Testis (tissue), 3 donors: ENCODE measurements around the gene PUM1. TPM values are rescaled to one million over a fixed set of nuclear protein-coding genes. Genes with fewer than 3 reads are reported as not detected.

Experiments
- DNase-seq: peaks from one replicate; pipeline ENCODE4 v3.0.0-alpha.2; 2019
- H3K27ac ChIP-seq, 2 donors: fragments of 200-600 bp; sonication (generic); one replicate each; pipeline ENCODE4 v1.5.1; 2019
- H3K27me3 ChIP-seq: fragments of 200-600 bp; sonication (generic); one replicate; pipeline ENCODE4 v1.5.1; 2019
- H3K36me3 ChIP-seq: fragments of 200-600 bp; sonication (generic); one replicate; pipeline ENCODE4 v1.5.1; 2017; ENCODE audit warnings: low read depth; ENCODE audit errors: missing control alignments
- H3K4me1 ChIP-seq: fragments of 200-600 bp; sonication (generic); one replicate; pipeline ENCODE4 v1.5.1; 2019
- H3K4me3 ChIP-seq, 2 donors: fragments of 200-600 bp; sonication (generic); one replicate each; pipeline ENCODE4 v1.5.1; 2017 to 2019
- H3K9me3 ChIP-seq: fragments of 200-600 bp; sonication (generic); one replicate; pipeline ENCODE4 v1.5.1; 2017
- POLR2A ChIP-seq: fragments of 450-650 bp; IDR thresholded peaks from one replicate; pipeline ENCODE4 v1.6.1; 2017; ENCODE audit warnings: antibody characterized with exemption, mild to moderate bottlenecking, moderate library complexity
- WGBS, 2 donors: methylation state at CpG; one replicate each; pipeline ENCODE4 v1.1.5; 2018; 5-methylcytosine and 5-hydroxymethylcytosine counted together
- intact Hi-C: fragments of 100-400 bp; cut with DNase I; formaldehyde crosslinking; loops from one replicate; pipeline ENCODE4 v1.15.1; 2023; ENCODE audit warnings: low total_unique reads
- polyA plus RNA-seq: library from polyadenylated mRNA; stranded (reverse); fragments of 350-450 nt; fragmentation: Illumina TruSeq; extraction: RNeasy Lipid Tissue Mini Kit (QIAGEN cat#74804); gene quantifications from one replicate; pipeline ENCODE4 v1.2.3, GENCODE V29; 2014; ENCODE audit warnings: low read depth, low replicate concordance; ENCODE audit not compliant: insufficient read depth
- total RNA-seq, 2 donors: library from RNA; depleted of rRNA; stranded (reverse); fragments of >200 nt; gene quantifications; one replicate each; pipeline ENCODE4 v1.2.3, GENCODE V29; 2016
- TF ChIP-seq, protein P1 (sequence below), 3 experiments: fragments of 450-650 bp in 2 of 3; fragments of 200-600 bp in 1 of 3; sonication (generic) in 1 of 3; IDR thresholded peaks; one replicate each; pipeline ENCODE4 v1.5.1; 2016 to 2019; ENCODE audit warnings: antibody characterized with exemption in 3 of 3, mild to moderate bottlenecking in 2 of 3, moderate library complexity in 1 of 3

The PUM1 gene
- total and polyA plus RNA-seq, 3 donors from 2014 or later: 41.3 to 89.0 (median 70.5) TPM

GRCh38 chr1:30901798-30902581 is 163.5 kb downstream of the PUM1 start:
- intact Hi-C loops: no loop called here
- Histone ChIP-seq H3K27me3 (no peaks in the 10 kb centered on the region), H3K4me3 (no peak overlapping the region), H3K4me1 (no peaks in the 10 kb centered on the region), H3K27ac (no peak overlapping the region), H3K9me3 (no peaks in the 10 kb centered on the region), H3K36me3 (no peaks in the 10 kb centered on the region)
- TF ChIP-seq, protein P1, sequence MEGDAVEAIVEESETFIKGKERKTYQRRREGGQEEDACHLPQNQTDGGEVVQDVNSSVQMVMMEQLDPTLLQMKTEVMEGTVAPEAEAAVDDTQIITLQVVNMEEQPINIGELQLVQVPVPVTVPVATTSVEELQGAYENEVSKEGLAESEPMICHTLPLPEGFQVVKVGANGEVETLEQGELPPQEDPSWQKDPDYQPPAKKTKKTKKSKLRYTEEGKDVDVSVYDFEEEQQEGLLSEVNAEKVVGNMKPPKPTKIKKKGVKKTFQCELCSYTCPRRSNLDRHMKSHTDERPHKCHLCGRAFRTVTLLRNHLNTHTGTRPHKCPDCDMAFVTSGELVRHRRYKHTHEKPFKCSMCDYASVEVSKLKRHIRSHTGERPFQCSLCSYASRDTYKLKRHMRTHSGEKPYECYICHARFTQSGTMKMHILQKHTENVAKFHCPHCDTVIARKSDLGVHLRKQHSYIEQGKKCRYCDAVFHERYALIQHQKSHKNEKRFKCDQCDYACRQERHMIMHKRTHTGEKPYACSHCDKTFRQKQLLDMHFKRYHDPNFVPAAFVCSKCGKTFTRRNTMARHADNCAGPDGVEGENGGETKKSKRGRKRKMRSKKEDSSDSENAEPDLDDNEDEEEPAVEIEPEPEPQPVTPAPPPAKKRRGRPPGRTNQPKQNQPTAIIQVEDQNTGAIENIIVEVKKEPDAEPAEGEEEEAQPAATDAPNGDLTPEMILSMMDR (IDR thresholded peaks at IDR 0.05): no peak
- no peak for TF ChIP-seq POLR2A
- DNase-seq: no peak
- 63 to 77% methylated on average over 10 to 11 of the region's 11 CpGs for WGBS, 2 donors

DNA sequence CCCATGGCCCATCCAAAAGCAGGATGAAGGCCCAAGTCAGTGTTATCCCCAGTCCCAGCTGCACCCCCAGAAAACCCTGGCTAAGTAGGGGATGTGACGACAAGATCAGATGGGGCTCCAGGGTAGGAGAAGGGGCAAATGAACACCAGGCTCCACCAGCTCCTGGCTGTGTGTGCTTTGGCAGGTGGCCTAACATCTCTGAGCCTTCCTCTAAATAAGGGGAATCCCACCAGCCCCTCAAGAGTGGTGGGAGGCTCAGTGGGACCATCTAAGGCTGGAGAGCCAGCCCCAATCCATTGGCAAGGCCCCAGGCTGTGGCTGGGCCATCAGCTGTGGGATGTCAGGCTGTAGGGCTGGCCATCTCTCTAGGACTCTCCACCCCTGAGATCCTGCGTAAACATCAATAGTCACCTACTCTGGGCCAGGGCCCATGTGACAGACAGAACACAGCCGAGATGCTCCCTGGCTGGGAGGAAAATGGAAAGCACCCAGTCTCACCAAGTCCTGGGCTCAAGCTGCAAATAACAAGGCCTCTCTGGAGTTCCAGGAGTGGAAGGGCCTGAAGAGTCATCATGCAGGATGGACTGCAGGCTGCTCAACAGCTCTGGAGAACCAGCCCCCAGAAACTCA is 164.5 kb downstream of the PUM1 start:
- intact Hi-C loops: no loop called here
- H3K4me1 ChIP-seq: no peaks in the 10 kb centered on the region
- 71 to 100% methylated on average over 1 to 3 of the region's 3 CpGs for WGBS, 2 donors

DNA sequence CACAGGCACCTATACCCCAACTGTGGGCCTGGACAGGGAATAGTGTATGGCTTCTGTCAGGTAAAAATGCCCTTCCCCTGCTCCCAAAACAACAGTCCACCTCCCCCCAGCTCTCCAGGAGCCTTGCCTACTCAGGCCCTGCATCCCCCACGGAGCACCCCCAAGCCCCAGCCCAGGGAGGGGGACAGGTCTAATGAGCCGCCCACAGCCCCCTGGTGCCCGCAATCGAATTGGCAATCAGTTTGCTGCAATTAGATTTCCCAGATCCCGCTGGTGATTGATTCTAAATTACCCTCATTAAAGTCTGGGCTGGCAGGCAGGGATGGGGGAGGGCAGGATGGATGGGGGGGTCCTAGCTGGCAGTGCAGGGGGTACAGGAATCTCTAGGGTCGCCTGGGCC is 165.0 kb downstream of the PUM1 start:
- no peak for DNase-seq
- TF ChIP-seq POLR2A: no peak
- TF ChIP-seq, protein P1 (IDR thresholded peaks at IDR 0.05): no peak
- Histone ChIP-seq H3K27ac (no peak overlapping the region), H3K4me1 (peaks cover 5% of the 10 kb centered on the region), H3K36me3 (no peaks in the 10 kb centered on the region), H3K4me3 (no peak overlapping the region), H3K27me3 (no peaks in the 10 kb centered on the region), H3K9me3 (no peaks in the 10 kb centered on the region)
- WGBS, 2 donors: 77 to 83% methylated on average over 1 to 6 of the region's 6 CpGs
- intact Hi-C loops: no loop called here

More for the DNA sequence above, 164.5 kb downstream of the PUM1 start:
- Histone ChIP-seq H3K27me3 (no peaks in the 10 kb centered on the region), H3K4me3 (no peak overlapping the region), H3K36me3 (no peaks in the 10 kb centered on the region), H3K9me3 (no peaks in the 10 kb centered on the region), H3K27ac (no peak overlapping the region)
- no peak for DNase-seq
- no peak for TF ChIP-seq POLR2A
- TF ChIP-seq, protein P1 (IDR thresholded peaks at IDR 0.05): no peak

DNA sequence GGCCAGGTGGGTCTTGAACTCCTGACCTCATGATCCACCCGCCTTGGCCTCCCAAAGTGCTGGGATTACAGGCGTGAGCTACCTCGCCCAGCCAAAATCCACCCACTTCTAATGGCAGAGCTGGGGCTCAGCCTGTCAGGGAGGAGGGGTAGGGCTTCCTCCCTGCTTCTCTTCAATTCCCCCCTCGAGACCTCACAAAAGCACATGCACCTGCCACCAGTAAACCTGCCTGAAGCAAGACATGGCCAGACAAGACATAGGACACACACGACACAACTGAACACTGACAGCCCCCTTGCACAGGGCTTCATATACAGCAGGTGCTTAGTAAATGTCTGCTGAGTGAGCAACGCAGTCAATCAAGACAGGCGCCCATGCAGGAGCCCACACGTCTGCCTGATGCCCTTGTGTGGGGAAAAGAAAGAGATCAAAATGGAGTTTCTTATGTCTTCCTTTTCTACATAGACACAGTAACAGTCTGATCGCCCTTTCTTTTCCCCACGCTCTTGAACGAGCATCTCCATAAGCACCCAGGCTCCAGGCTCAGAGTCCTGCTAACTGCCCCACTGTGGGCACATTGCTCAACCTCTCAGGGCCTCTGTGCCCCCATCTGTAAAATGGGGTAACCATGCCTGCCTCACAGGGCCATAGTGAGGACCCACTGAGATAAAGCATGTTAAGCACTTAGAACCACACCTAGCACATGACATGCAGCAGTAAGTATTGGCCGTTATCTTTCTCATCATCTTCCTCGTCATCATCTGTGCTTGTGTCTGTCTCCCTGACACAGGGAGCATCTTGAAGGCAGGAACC is 165.7 kb downstream of the PUM1 start:
- H3K27me3 ChIP-seq: no peaks in the 10 kb centered on the region
- no peaks in the 10 kb centered on the region for H3K9me3 ChIP-seq
- H3K4me3 ChIP-seq: no peak overlapping the region
- intact Hi-C loops: no loop called here
- H3K4me1 ChIP-seq: peaks cover 7% of the 10 kb centered on the region
- 81% methylated on average over 13 of the region's 13 CpGs for WGBS, 2 donors
- H3K36me3 ChIP-seq: no peaks in the 10 kb centered on the region
- no peak overlapping the region for H3K27ac ChIP-seq
- DNase-seq: no peak
- TF ChIP-seq, protein P1 (IDR thresholded peaks at IDR 0.05): no peak
- TF ChIP-seq POLR2A: no peak
